Measurements from ENCODE around the gene GUCA2B.
A peak's percentile ranks its signal among the peaks of the same experiment; 100 is the strongest.

The GUCA2B gene

GRCh38 chr1:42168391-42168670 lies 15.1 kb downstream of the GUCA2B start:
- no peak for DNase-seq

GRCh38 chr1:42168763-42169162 lies 15.6 kb downstream of the GUCA2B start:
- no peak for DNase-seq

GRCh38 chr1:42170779-42171621 lies 17.8 kb downstream of the GUCA2B start:
- no peak for DNase-seq

- DNase-seq: no peak
Measured at GRCh38 chr1:42171679-42172266, 18.6 kb downstream of the GUCA2B start.

- no peak for DNase-seq
Measured at GRCh38 chr1:42172381-42173133, 19.3 kb downstream of the GUCA2B start.

GRCh38 chr1:42173155-42173933 lies 20.1 kb downstream of the GUCA2B start:
- DNase-seq: peak; percentile 77

- DNase-seq: no peak
Measured at GRCh38 chr1:42173961-42174735, 20.9 kb downstream of the GUCA2B start.

- DNase-seq: no peak
Measured at GRCh38 chr1:42175314-42176054, 22.3 kb downstream of the GUCA2B start.

GRCh38 chr1:42176902-42177519 lies 23.8 kb downstream of the GUCA2B start:
- no peak for DNase-seq

GRCh38 chr1:42177541-42177981 lies 24.4 kb downstream of the GUCA2B start:
- no peak for DNase-seq

- DNase-seq: no peak
Measured at GRCh38 chr1:42178249-42178648, 25.0 kb downstream of the GUCA2B start.

GRCh38 chr1:42179275-42179674 lies 26.1 kb downstream of the GUCA2B start:
- no peak for DNase-seq

- DNase-seq: no peak
Measured at GRCh38 chr1:42179900-42180329, 26.7 kb downstream of the GUCA2B start.

- no peak for DNase-seq
Measured at GRCh38 chr1:42181687-42182086, 28.5 kb downstream of the GUCA2B start.

- DNase-seq: no peak
Measured at GRCh38 chr1:42183210-42183956, 30.2 kb downstream of the GUCA2B start.

GRCh38 chr1:42183957-42184268 lies 30.7 kb downstream of the GUCA2B start:
- DNase-seq: no peak

- DNase-seq: no peak
Measured at GRCh38 chr1:42184616-42185015, 31.4 kb downstream of the GUCA2B start.

- no peak for DNase-seq
Measured at GRCh38 chr1:42186152-42186551, 32.9 kb downstream of the GUCA2B start.

GRCh38 chr1:42189931-42190853 lies 37.0 kb downstream of the GUCA2B start:
- no peak for DNase-seq

Measured in activated CD4-positive, alpha-beta T cell treated with anti-CD3 and anti-CD28 coated beads for 48 hours (primary cell).